GM06990 (cell line): ENCODE data around the gene KIF13A.

Experiments
- DNase-seq: peaks from one replicate; pipeline ENCODE4 v3.0.0-alpha.2; 2011; ENCODE audit not compliant: insufficient read length; ENCODE audit errors: extremely low read depth
- H3K27me3 ChIP-seq: replicated peaks from 2 replicates; pipeline ENCODE4 v1.6.0; 2011; ENCODE audit warnings: low read length; ENCODE audit not compliant: control insufficient read depth, insufficient read depth
- H3K36me3 ChIP-seq: 2 replicates; pipeline ENCODE4 v1.5.1; 2011; ENCODE audit warnings: low read length; ENCODE audit not compliant: control insufficient read depth, insufficient read depth
- H3K4me3 ChIP-seq: replicated peaks from 2 replicates; pipeline ENCODE4 v1.5.1; 2011; ENCODE audit warnings: low read depth, mild to moderate bottlenecking, control low read depth, low read length
- CTCF ChIP-seq: IDR thresholded peaks from 2 replicates; pipeline ENCODE4 v1.5.1; 2011; ENCODE audit warnings: low read length, control low read depth, mild to moderate bottlenecking, inconsistent platforms; ENCODE audit not compliant: insufficient read depth, poor library complexity, severe bottlenecking

Gene KIF13A

GRCh38 chr6:17710331-17710730 lies 277.1 kb downstream of the KIF13A start:
- no peak for TF ChIP-seq CTCF
- Histone ChIP-seq H3K36me3 (no peaks in the 10 kb centered on the region; the same call in 1 of the 2 replicates), H3K4me3 (no peak overlapping the region), H3K27me3 (no peaks in the 10 kb centered on the region)
- DNase-seq: no peak

- no peaks in the 10 kb centered on the region for H3K27me3 ChIP-seq
- DNase-seq: no peak
- no peaks in the 10 kb centered on the region; the same call in 1 of the 2 replicates for H3K36me3 ChIP-seq
- H3K4me3 ChIP-seq: no peak overlapping the region
- no peak for TF ChIP-seq CTCF
Observed at GRCh38 chr6:17709476-17709875, 278.0 kb downstream of the KIF13A start.
